GM21529 (cell line): ENCODE measurements around the gene SH3PXD2A.

Experiments
- ATAC-seq: cut with Tn5 transposase; IDR thresholded peaks from one replicate; pipeline ENCODE4 v1.9.1; 2021; ENCODE audit not compliant: unreplicated experiment

The SH3PXD2A gene

DNA sequence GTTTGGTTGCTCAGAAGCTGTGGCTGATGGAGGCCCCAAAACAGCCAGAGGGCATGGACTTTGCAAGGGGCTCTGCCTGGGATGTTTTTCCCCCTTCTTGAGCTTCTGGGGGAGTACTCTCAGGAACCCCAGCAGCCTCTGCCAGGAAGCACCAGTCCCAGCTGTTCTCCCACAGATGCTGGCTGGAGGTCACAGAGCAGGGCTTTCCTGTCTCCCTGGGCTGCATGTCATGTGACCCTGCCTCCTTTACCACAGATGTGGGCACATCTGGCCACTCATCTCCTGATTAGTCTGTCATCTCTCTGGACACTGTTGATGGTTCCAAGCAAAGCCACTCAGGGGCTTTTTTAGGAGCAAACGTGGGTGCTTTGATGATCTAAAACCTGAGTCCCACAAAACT lies 225.2 kb downstream of the SH3PXD2A start:
- ATAC-seq = no peak

- no peak for ATAC-seq
Observed at GRCh38 chr10:103629581-103629980, 225.8 kb downstream of the SH3PXD2A start.

GRCh38 chr10:103627893-103628292 lies 227.5 kb downstream of the SH3PXD2A start:
- ATAC-seq = no peak

GRCh38 chr10:103627111-103627892 lies 228.1 kb downstream of the SH3PXD2A start:
- no peak for ATAC-seq

GRCh38 chr10:103626178-103626577 lies 229.2 kb downstream of the SH3PXD2A start:
- ATAC-seq = no peak

- no peak for ATAC-seq
Observed at GRCh38 chr10:103622935-103623574, 232.3 kb downstream of the SH3PXD2A start.

- ATAC-seq = no peak
Observed at GRCh38 chr10:103622286-103622685, 233.1 kb downstream of the SH3PXD2A start.

GRCh38 chr10:103621783-103622125 lies 233.6 kb downstream of the SH3PXD2A start:
- ATAC-seq = no peak

DNA sequence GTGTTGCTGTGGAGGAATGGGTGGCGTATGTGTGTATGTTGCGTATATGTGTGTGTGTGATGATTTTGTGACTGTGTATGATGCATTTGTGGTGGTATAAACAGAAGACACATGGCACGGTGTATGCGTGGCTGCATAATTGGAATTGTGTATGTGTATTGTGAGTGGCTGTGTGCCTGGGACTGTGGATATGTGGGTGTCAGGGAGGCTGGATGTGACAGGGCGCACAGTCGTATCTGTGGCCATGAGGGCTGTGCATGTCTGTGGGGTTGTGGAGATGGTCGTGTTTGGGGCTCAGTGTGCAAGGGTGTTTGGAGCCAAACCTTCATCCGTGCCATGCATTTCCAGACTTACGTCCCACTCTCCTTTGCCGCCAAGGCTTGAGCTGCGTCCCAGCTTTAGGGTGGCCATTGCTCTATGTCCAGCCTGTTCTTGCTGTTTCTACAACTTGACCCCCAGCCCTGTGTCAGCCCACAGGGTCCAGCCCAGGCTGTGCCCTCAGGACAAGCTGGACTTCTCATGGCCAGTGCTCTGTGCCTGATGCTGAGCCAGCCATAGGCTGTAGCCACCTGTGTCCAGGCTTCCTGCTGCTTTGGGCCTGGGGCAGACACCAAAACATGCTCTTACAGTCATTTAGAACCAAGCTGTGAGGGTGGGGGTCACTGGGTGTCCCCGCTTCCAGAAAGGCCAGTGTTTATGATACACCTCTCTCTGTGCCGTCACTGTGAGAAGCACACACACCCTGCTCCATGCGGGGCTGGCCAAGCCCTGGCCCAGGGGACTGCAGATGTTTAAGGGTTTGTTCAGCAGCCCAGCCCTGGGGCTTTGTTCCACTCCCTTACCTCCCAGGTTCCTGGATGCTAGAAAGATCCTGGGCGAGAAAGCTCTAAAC lies 234.2 kb downstream of the SH3PXD2A start:
- no peak for ATAC-seq

GRCh38 chr10:103620352-103620740 lies 235.0 kb downstream of the SH3PXD2A start:
- no peak for ATAC-seq

- ATAC-seq = no peak
Observed at GRCh38 chr10:103619424-103620351, 235.7 kb downstream of the SH3PXD2A start.

GRCh38 chr10:103618575-103619423 lies 236.6 kb downstream of the SH3PXD2A start:
- ATAC-seq = no peak

DNA sequence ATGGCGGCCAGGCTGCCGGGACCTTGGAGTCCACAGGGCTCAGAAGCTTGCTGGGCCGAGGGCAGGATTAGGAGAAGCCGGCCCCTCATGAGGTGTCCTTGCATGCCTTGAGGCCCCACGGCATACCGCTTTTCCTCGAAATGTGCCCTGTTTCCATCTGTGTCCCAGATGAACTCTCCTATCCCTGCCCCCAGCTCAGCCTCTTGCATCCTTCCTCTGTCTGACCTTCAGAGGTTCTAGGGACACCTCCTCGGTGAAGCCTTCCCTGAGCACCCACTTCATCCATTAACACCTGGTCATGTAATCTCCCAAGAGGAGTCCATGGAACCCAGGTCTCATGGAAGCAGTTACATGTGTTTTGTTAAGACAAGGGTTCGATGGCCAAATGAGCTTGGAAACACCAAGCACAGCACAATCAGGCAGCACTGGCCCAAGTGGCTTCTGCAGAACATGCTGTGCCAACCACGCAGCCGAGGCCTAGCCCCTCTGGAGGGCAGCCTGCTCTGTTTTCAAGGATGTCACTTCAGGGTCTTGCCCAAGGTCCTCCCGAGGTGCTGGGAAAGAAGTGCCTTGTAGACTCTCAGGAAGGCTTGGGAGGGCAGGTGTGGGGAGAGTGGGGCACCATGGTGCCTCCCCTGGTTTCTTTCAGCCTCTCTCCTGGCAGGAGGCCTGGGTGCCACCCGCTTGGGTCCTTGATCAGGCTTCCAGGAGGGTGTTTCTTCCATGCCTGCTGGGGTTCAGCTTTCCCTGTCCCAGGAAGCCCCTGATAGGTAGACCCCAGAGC lies 237.6 kb downstream of the SH3PXD2A start:
- no peak for ATAC-seq

GRCh38 chr10:103616705-103617601 lies 238.4 kb downstream of the SH3PXD2A start:
- no peak for ATAC-seq

- no peak for ATAC-seq
Observed at GRCh38 chr10:103614306-103615158, 240.8 kb downstream of the SH3PXD2A start.

- ATAC-seq = no peak
Observed at GRCh38 chr10:103613616-103614015, 241.8 kb downstream of the SH3PXD2A start.
